NCI-H146 treated with DMSO at 0.1 percent for 48 hours (cell line): ENCODE data around the gene FREY1.

Source experiments
- DNase-seq: peaks from one replicate; lab custom pipeline; 2025; ENCODE audit not compliant: unreplicated experiment; lab: John Stamatoyannopoulos, UW

The FREY1 gene

GRCh38 chr11:45895553-45896259 lies 11.4 kb downstream of the FREY1 start:
- no peak for DNase-seq

- no peak for DNase-seq
These were observed 12.4 kb downstream of the FREY1 start for GRCh38 chr11:45894555-45895247.

- DNase-seq: no peak
These were observed 14.2 kb downstream of the FREY1 start for GRCh38 chr11:45892856-45893255.

- no peak for DNase-seq
These were observed 16.1 kb downstream of the FREY1 start for GRCh38 chr11:45890886-45891550.

GRCh38 chr11:45889966-45890365 lies 17.1 kb downstream of the FREY1 start:
- DNase-seq: no peak

DNA sequence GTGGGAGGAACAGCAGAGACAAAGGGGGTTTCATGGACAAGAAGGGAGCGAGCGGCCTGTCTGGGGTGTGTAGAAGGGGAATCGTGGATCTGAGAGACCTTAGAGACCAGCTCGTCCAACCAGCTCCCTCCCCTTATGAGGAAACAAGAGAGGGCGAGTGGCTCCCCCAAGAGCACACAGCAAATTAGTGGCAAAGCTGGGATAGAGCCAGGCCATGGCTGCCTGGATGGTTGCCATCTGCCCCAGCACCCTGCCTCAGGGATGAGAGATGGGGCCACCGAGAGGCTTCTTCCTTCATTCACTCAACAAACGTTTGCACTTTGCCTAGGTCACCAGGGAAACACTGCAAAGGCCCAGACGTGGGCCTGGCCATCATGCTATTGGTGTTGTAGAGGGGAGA lies 17.5 kb downstream of the FREY1 start:
- no peak for DNase-seq

DNA sequence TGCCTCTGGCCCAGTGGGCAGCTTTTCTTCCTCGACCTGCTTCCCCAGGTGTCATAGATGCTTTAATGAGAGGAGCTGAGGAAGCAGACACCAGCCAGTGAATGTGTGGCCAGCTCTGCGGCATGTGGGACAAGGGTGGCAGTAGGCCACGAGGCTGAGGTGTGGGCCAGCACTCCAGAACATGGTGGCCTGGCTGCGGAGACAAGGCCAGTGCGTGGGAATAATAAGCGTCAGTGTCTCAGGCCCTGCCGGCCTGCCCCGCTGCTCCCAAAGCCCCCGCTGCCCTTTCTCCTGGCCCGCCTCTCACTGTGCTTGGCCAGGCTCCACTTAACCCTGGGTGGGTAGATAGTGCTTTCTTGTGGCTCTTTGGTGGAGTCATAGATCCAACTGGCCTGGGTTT lies 19.5 kb downstream of the FREY1 start:
- no peak for DNase-seq

- no peak for DNase-seq
These were observed 20.1 kb downstream of the FREY1 start for GRCh38 chr11:45886816-45887520.

DNA sequence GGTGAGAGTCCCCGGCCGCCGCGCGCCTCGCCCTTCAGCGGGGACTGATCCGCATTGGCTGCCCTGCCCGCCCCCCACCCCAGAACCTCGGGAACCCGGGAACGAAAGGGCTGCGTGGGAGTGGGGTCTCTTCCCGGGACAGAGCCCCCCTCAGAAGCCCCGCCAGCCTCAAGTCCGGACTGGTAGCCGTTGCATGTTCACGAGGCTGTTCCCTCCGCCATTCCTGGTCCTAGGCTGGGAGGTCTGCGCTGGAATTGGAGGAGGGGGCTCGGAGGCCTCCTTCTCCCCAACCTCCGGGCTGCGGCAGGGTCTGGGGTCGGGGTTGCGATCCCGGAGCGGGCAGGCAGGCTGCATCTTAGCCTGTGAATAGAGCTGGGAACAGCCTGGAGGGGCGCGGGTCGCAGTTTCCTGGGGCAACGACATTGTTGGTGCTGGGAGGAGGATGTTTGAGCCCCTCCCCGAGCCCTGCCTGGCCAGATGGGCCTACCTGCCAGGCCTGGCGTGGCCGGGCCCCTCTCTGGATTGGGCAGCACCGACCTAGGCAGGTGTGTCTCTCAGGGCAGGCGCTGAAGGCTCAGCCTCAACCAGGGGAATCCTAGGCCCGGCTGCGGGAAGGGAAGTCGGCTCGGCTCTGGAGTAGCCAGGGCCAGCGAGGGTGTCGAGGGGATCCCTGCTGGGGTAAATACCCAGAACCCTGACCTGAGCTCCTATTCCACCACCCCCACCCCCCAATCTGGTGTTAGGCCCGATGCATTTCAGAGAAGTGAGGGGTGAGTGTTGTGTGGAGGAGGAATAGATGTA lies 20.9 kb downstream of the FREY1 start:
- DNase-seq: peak; percentile 13

GRCh38 chr11:45885274-45885920 lies 21.7 kb downstream of the FREY1 start, which contains the start of gene MAPK8IP1:
Gene MAPK8IP1, plus strand, starts transcription at chr11:45885651. Its CDS starts 170 bp downstream, at chr11:45885821.
- peak; percentile 64 for DNase-seq

- DNase-seq: no peak
These were observed 22.4 kb downstream of the FREY1 start for GRCh38 chr11:45884596-45885185.

DNA sequence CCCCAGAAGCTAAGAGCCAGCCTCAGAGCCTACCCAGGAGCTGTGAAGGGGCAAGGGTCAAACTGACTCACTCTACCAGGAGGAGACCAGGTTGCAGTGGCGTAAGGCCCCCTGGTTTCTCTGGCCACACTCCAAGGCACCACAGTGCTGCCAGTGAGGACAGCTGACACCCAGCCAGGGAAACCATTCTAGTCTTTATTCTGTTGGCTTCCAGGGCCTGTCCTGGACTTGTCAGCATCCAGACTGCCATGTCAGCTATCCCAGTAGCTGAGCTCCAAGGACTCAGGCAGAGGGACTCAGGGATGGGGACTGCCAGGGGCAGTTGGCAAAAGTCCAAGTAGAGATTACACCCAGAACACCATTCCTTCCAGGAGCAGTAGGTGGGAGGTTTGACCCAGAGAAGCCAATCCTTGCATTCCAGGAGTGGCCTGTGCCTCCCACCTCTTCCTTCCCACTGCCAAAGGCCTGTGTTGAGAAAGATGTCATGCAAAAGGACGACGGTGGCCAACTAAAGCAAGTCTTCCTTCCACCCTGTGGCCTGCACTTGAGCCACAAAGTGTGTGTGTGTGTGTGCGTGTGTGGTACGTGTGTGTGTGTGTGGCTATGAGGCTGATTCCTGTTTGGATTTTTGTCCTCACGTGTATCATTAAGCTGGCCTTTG lies 25.2 kb downstream of the FREY1 start:
- DNase-seq: no peak

DNA sequence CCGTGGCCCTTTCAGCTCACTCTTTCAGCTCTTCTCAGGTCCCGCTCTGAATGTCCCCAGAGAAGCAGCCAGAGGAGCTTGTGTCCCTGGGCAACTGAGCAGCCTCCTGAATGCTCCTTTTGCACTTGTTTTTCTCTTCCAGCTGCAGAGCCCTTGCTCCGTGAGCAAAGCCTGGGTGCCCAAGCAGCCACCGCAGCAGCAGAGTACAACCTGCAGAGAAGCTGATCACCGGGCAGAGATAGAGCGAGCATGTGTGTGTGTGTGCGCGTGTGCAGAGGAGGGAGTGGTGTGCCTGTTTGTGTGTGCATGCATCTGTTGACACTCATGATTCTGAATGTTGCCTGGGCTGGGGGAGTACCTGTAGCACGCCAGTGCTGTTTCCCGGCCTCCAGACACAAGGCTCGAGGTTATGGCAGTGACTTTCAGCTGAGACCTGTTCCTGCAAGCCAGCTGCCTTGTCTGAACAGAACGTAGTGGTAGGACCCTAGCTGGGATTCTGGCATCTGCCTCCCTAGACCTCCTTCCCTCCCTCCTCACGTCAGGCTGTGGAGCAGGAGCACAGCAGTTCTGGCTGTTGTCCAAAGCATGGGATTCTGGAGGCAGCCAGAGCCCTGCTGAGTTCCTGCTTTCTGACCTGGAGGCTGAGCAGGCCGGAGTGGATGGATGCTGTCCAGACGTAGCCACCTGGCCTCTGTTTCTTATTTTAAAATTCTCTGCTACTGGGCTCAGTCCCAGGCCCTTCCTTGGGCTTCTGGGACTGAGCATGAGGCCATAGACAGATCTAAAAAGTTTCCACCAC lies 26.1 kb downstream of the FREY1 start:
- no peak for DNase-seq

- no peak for DNase-seq
These were observed 27.0 kb downstream of the FREY1 start for GRCh38 chr11:45879803-45880686.

GRCh38 chr11:45877845-45878244 lies 29.2 kb downstream of the FREY1 start:
- DNase-seq: no peak

GRCh38 chr11:45877221-45877620 lies 29.9 kb downstream of the FREY1 start:
- no peak for DNase-seq

- no peak for DNase-seq
These were observed 30.7 kb downstream of the FREY1 start for GRCh38 chr11:45876401-45876800.
